ENCODE measurements around the gene SNX7. TPM values are rescaled to one million over a fixed set of nuclear protein-coding genes. Genes with fewer than 3 reads are reported as not detected.

SNX7 gene
- total and polyA plus RNA-seq, 2 donors (not counting 3 experiments of a cell fraction or from before 2014, with no cell fraction given), result 22.4 to 37.9 TPM

DNA sequence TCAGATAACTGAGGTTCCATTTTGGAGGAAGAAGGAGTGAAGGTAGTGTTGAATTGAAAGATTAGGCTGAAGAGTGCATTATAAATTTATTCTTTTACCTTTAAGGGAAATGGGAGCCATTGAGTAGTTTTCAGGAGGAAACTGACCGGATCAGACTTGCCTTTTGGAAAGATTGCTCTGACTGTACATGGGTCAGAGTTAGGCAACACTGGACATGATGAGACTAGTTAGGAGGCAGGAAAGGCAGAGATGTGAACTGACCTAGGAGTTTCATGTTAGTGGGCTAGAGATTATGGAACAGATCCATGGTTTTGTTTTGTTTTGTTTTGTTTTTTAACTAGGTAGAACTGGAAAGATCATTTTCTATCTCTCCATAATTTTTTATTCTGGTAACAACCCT, 78.2 kb downstream of the SNX7 start:
- intact Hi-C loops (cut with micrococcal nuclease), result no loop called here

More for the DNA sequence above, 78.2 kb downstream of the SNX7 start:
- Histone ChIP-seq H3K27me3 (ENCODE audit: control insufficient read depth in 2 of 2, insufficient read depth in 2 of 2, low read length in 2 of 2) (no peaks in the 10 kb centered on the region), H2AFZ (ENCODE audit: low read depth, low read length) (no peak overlapping the region), H3K36me3 (ENCODE audit: control insufficient read depth in 2 of 2, extremely low read depth in 1 of 2, insufficient read depth in 2 of 2, low read length in 2 of 2) (no peaks in the 10 kb centered on the region), H3K79me2 (ENCODE audit: control insufficient read depth, insufficient read depth, low read length) (no peaks in the 10 kb centered on the region), H4K20me1 (replicated peaks; ENCODE audit: control insufficient read depth, extremely low read depth, insufficient read depth, low read length) (no peaks in the 10 kb centered on the region), H3K27ac (ENCODE audit: insufficient read depth, low read depth, low read length) (no peak overlapping the region), H3K4me2 (ENCODE audit: insufficient read depth, low read length) (no peak overlapping the region), H3K9ac (replicated peaks; ENCODE audit: extremely low read depth, insufficient read depth, low read length) (no peak overlapping the region), H3K4me1 (ENCODE audit: control insufficient read depth, extremely low read depth, insufficient read depth, low read length) (no peaks in the 10 kb centered on the region), H3K9me3 (replicated peaks; ENCODE audit: control insufficient read depth, insufficient read depth, low read length) (no peaks in the 10 kb centered on the region), H3K9me1 (replicated peaks; ENCODE audit: control insufficient read depth, extremely low read depth, insufficient read depth, low read length) (no peaks in the 10 kb centered on the region), H3K4me3 (replicated peaks in 1 of 3; ENCODE audit: insufficient read depth in 1 of 3, low read depth in 1 of 3, low read length in 3 of 3) (no peak overlapping the region)
- ChIA-PET POLR2A (no interaction called here), CTCF (no interaction called here)
- DNase-seq (ENCODE audit: low read depth, low spot score) (no peak), FAIRE-seq (no peak)
- dilution Hi-C loops (cut with MboI; ENCODE audit: extremely low pct_ligation_motif_present, low sequenced_read_pairs), result no loop called here
- TF ChIP-seq EZH2 (IDR thresholded peaks at IDR 0.05; ENCODE audit: borderline replicate concordance, low read depth, low read length, severe bottlenecking) (no peak), JUN (IDR thresholded peaks at IDR 0.05; ENCODE audit: borderline replicate concordance, insufficient read depth, insufficient read length, low read depth) (no peak), FOS (IDR thresholded peaks at IDR 0.05; ENCODE audit: borderline replicate concordance, insufficient read depth, low read length) (no peak), POLR2A (IDR thresholded peaks at IDR 0.05; ENCODE audit: low read depth, low read length) (no peak), POLR2AphosphoS5 (IDR thresholded peaks at IDR 0.05; ENCODE audit: insufficient read depth, low read depth, low read length) (no peak), MYC (IDR thresholded peaks at IDR 0.05; ENCODE audit: low read depth, low read length) (no peak), GATA2 (IDR thresholded peaks at IDR 0.05; ENCODE audit: insufficient read depth, insufficient read length, low read depth, low read length) (no peak)
- TF ChIP-seq, protein P1, sequence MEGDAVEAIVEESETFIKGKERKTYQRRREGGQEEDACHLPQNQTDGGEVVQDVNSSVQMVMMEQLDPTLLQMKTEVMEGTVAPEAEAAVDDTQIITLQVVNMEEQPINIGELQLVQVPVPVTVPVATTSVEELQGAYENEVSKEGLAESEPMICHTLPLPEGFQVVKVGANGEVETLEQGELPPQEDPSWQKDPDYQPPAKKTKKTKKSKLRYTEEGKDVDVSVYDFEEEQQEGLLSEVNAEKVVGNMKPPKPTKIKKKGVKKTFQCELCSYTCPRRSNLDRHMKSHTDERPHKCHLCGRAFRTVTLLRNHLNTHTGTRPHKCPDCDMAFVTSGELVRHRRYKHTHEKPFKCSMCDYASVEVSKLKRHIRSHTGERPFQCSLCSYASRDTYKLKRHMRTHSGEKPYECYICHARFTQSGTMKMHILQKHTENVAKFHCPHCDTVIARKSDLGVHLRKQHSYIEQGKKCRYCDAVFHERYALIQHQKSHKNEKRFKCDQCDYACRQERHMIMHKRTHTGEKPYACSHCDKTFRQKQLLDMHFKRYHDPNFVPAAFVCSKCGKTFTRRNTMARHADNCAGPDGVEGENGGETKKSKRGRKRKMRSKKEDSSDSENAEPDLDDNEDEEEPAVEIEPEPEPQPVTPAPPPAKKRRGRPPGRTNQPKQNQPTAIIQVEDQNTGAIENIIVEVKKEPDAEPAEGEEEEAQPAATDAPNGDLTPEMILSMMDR (IDR thresholded peaks at IDR 0.05; ENCODE audit: extremely low read depth in 1 of 2, insufficient read depth in 1 of 2, low read depth in 1 of 2, low read length in 2 of 2), result no peak
- TF ChIP-seq, protein P2, sequence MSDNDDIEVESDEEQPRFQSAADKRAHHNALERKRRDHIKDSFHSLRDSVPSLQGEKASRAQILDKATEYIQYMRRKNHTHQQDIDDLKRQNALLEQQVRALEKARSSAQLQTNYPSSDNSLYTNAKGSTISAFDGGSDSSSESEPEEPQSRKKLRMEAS (IDR thresholded peaks at IDR 0.05; ENCODE audit: insufficient read depth, insufficient read length), result no peak
- no TSS peak for BruUV-seq (replicated peaks)
